ENCODE data around the gene EXOC3L1.

DNA sequence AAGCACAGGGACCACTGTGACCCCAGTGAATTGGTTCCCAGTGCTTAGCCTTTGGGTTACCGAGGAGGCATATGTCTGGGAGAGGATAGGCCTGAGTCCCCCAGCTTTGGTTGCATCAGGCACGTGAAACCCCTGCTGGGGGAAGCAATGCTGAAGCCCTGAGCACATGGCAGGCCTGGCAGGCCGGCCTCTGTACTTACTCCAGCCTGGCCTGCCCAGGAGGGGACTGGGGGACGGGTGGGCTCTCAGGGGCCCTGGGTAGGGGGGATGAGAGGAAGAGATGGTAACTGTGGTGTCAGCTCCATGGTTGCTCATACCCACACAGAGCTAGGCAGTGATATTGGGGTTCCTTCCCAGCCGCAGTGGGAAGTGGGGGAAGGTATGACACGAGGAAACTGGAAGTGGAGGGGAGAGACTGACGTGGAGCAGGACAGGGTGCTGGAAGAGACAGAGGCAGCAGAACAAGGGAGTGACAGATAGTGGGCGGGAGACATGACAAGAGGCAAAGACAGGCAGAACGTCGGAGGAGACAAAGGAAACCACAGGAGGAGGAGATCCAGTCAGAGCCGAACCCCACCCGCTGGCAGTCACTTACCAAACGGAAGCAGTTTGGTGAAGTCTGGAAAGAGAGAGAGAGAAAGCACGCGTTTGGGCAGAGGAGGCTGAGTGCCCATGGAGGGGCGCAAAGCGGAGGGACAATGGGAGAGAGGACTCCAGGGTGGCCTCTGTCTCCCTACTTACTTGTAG, 46.1 kb upstream of the EXOC3L1 start:
- TF ChIP-seq EZH2phosphoT487 (IDR thresholded peaks at IDR 0.05) = no peak
- no peak for TF ChIP-seq EZH2 (IDR thresholded peaks at IDR 0.05)

Data from neural progenitor cell (in vitro differentiated cells).